ENCODE results near the gene ZKSCAN3.
"Not testable (repeated sequence)": the region's sequence is repeated elsewhere in the genome, so short reads cannot be mapped to it uniquely, and the experiment has no call there.

The ZKSCAN3 gene

DNA sequence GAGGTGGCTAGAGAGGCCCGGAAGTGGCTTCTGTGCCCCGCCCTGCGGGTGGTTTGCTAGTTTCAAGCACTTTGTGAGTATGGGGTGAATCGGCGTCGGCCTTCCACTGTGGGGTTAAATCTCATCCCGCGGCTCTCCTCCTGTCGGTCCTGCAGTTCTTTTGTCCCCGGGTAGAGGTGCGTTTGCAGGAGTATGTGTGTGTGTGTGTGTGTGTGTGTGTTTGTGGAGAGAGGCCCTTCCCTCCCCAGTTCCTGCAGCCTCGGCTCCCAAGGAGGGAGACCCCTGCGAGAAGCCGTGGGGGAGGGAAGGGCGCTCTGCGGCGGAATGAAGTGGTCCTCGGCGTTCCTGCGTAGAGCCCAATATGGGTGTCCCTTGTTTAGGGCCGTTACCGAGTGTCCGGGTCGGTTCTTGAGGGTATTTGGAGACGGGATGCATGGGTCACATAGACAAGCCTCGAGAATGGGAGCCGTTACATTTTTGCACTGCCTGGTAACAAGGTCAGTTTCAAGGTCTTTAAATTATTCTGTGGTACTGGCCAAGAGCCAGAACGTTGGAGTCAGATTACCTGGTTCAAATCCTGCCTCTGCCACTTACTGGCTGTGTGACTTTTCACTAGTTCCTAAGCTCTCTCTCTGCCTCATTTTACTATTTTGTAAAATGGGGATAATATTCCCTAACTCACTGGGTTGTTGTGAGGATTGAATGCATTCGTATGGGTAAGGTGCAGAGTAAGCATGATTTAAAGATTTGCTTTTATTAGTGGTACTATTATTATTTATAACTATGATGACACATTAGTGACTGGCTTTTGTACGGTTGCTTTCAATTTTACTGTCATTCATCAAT, at the start of gene ZKSCAN3:
ZKSCAN3 (plus strand) TSS at position 56 of the 846 bp plus-strand sequence. CDS start 9,640 bp downstream, outside the sequence.
- DNase-seq (ENCODE audit: low spot score): peak; percentile 76

DNA sequence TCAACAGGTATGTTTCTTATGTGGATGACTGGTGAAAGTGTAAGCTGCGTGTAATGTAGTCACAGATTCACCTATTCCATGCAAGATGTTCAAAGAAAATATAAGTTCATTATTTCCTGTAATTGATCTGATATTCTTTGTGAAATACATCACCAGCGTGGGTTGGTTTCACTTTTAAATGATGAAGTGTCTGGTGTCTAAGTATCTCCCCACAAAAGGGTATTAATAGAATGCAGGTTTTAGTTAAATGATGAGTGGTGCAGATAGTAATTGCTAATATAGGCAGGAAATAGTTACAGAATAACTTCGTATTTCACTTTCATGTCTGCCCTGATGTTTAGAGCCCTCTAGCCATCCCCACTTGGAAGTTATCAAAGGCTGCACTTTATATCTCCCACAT, 46.2 kb upstream of the ZKSCAN3 start:
- DNase-seq (ENCODE audit: low spot score): no peak

DNA sequence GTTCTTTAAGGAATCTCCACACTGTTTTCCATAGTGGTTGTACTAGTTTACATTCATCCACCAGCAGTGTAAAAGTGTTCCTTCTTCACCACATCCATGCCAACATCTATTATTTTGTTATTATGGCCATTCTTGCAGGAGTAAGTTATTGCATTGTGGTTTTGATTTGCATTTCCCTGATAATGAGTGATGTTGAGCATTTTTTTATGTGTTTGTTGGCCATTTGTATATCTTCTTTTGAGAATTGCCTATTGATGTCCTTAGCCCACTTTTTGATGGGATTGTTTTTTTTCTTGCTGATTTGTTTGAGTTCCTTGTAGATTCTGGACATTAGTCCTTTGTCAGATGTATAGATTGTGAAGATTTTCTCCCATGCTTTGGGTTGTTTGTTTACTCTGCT, 43.4 kb upstream of the ZKSCAN3 start:
- DNase-seq (ENCODE audit: low spot score): not testable (repeated sequence)

DNA sequence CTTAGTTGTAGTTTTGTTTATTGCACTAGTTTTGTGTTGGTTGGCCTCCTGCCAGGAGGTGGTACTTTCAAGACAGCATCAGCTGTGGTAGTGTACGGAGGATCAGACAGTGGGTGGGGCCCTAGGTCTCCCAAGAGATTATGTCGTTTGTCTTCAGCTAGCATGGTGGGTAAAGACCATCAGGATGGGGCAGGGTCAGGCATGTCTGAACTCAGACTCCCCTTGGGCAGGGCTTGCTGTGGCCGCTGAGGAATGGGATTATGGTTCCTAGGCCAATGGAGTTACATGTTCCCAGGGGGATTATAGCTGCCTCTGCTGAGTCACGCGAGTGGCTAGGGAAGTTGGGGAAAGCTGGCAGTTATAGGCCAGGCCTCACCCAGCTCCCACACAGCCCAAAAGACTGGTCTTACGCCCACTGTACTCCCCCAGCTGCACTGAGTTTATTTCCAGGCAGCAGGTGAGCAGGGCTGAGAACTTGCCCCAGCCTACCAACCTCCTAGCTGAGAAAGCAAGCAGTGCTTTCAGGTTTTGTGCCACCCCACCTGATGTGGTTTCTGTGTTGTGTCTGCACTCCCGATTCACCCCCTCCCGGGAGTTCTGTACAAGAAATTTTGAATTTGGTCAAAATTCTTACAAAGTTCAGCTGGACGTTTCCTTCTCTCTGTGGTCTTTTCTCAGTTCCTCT, 38.5 kb upstream of the ZKSCAN3 start:
- DNase-seq (ENCODE audit: low spot score): no peak

DNA sequence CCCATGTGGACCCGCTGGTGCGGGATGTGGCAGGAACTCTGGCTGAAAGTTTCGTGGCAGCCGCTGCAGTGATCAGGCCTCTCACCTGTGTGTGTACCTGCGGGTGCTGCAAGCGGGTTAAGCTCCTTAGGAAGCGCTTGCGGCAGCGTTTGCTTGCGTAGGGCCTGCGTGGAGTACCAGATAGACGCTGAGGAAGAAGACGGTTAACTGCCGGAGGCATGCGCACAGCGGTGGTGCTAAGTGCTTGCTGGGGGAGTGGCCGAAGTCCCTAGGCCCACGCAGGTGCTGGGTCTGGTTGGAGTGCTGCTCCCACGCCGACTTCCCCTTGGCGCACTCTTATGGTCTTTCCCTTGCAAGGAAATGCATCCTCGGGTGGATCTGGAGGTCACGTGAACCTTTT, 36.8 kb upstream of the ZKSCAN3 start:
- DNase-seq (ENCODE audit: low spot score): no peak

DNA sequence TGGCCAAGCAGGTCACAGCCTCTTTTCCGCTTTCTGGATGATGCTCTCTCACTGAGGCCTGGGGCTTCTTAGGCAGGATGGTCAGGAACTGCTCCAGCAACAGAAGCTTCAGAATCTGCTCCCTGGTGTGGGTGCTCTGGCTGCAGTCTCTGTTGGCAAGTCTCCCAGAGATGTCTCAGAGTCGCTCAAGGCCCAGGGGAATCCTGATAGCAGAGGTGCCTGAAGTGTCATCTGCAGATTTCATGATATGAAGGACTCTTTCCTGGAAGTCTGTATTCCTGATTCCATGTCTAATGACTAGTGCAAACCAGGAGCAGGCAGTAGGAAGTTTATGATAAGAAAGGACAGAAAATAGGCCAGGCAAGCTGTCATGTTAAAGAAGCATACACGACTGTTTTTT, 34.1 kb upstream of the ZKSCAN3 start:
- DNase-seq (ENCODE audit: low spot score): no peak

DNA sequence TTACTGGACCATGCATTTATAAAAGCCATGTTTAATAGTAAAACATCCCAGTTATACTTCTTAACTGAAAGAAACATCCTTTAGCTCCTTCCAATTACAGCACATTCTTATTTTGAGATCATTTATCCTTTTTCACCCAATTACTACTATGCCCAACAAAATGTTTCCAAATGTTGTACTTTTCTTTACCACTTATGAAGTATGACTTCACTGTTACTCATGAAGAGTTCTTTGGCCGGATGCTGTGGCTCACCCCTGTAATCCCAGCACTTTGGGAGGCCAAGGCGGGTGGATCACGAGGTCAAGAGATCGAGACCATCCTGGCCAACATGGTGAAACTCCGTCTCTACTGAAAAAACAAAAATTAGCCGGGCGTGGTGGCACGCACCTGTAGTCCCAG, 31.9 kb upstream of the ZKSCAN3 start:
- not testable (repeated sequence) for DNase-seq (ENCODE audit: low spot score)

DNA sequence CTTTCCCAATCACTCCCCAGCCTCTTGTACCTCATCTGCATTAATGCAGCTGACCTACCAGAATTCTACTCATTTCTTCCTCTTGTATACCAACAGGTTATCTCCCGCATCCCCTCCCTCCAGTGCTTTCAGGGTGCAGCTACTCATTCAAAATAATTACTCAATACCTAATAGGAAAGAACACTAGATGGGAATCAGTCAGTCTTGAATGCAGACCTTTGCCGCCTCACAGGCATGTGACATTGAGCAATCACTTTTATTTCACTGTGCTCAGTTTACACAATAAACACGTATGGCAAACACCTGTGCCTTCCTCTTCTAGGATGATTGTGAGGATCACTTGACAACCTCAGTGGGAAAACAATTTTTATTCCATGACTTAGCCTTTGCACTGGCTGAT, 27.1 kb upstream of the ZKSCAN3 start:
- DNase-seq (ENCODE audit: low spot score): no peak

DNA sequence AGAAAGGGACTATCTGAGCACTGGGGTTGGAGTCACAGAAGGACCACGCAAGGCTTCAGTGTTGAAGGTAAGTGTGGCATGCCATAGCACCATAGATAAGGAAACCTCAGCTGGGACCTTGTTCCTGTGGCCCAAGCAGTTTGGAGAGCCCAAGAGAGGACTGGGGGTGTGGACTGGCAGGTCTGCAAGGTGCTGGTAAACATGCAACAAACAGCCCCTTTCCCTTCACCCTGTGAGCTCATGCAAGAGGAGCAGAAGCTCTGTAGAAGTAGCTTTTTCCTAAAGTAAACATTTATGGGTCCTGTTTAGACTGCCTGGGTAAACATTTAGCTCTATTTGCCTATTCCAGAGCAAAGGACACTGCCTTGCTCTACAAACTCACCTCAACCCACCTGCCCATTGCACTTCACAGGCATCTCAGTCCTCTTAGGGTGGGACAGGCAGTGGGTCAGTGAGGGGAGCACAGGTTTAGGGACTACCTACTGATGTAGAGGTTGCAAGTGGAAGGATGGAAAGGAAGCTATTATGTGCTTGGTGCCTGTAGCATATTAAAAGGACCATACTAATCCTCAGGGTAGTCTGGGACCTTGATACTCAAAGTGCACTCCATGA, 25.8 kb upstream of the ZKSCAN3 start:
- DNase-seq (ENCODE audit: low spot score): no peak

DNA sequence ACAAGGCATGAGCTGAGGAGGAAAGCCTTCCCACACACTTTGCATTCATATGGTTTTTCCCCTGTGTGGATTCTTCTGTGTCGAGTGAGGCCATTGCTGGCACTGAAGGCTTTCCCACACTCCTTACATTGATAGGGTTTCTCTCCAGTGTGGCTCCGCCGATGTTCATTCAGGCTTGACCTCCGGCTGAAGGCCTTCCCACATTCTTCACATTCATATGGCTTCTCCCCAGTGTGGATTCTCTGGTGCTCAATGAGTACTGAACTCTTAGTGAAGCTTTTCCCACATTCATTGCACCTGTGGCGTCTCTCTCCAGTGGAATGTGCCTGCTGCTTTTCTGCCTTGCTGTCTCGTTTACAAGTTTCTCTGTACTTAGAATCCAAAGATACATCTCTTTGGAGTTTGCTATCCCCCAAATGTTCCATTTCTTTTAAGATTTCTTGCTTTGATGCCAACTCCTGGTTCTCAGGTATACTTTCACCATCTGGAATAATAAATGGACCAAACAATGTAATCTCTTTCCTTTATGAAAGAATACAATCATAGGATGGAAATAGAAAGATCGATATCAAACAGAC, 23.3 kb upstream of the ZKSCAN3 start:
- no peak for DNase-seq (ENCODE audit: low spot score)

DNA sequence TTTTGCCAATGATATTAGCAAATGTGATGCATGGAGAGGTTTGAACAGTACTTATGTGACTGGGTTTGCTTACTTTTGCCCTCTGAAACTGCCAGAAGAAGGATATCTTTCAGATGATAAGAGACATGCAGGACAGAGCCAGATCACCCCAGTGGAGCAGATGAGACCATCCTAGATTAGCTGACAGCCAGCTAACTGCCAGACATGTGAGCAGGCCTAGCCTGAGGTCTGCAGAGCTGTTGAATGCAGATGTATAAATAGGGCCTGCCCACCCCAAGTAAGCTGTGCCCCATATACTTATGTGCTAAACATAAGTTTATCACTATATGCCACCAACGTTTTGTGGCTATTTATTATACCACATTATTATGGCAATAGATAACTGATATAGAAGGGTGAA, 19.7 kb upstream of the ZKSCAN3 start:
- DNase-seq (ENCODE audit: low spot score): no peak

DNA sequence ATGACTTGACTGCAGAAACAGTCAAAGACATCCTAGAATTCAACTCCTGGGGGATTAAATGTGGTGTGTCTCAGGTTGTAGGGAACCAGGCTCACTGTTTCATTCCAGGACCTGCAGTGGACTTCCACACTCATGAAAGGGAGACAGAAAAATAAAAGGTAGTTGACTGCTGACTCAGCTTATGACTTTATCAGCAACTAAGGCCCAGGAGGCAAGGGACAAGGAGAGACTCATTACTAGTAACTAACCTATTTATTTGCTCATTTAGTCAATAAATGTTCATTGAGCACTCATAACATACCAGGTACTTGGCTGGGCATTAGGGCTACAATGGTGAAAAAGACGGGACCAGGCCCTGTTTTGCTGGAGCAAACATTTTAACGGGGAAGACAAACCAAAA, 16.7 kb upstream of the ZKSCAN3 start:
- no peak for DNase-seq (ENCODE audit: low spot score)

DNA sequence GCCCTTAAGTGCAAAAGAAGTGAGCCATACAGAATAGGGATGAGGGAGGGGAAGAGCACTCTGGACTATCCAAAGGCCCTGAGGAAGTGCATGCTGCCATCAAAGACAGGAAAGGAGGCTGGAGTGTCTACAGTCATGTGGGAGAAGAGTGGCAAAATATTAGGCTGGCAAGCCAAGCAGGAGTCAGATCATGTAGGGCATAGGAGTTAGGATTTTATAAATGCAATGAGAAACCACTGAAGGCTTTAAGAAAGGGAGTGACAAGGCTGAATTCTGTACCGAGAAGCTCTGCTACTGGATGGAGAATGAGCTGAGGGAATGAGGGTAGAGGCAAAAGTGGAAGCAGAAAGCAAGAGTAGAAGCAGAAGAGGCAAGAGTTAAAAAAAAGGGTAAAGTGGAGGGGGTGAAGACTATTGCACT, 16.1 kb upstream of the ZKSCAN3 start:
- no peak for DNase-seq (ENCODE audit: low spot score)

DNA sequence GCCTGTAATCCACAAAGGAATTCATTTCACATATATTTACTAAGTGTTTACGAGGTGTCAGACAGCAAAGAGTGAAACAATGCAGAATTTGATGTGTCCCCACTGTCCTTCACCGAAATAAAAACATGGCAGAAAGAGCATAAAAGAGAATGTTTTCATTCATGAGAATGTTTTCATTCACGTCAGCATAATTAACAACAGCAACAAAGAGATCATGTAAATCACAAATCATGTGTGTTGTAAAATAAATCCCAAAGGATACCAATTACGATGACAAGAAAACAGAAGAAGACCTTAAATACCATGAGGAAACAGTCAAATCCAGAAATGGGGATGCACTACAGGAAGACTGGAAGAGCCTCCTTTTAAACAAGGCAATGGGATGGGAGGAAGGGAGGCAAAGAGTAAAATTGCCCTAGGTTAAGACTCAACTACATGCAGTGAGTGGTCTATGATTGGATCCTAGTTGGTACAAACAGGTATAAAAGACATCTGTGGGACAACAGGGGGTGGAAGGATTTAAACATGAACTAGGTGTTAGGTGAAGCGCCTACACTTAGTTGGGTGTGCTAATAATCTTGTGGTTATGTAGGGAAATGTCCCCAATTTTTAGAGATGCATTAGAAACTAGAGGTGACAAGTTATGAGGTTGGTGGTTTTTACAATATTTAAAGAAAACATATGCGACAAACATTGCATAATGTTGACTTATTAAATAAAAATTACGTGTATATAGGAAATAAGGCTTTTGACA, 15.3 kb upstream of the ZKSCAN3 start:
- no peak for DNase-seq (ENCODE audit: low spot score)

DNA sequence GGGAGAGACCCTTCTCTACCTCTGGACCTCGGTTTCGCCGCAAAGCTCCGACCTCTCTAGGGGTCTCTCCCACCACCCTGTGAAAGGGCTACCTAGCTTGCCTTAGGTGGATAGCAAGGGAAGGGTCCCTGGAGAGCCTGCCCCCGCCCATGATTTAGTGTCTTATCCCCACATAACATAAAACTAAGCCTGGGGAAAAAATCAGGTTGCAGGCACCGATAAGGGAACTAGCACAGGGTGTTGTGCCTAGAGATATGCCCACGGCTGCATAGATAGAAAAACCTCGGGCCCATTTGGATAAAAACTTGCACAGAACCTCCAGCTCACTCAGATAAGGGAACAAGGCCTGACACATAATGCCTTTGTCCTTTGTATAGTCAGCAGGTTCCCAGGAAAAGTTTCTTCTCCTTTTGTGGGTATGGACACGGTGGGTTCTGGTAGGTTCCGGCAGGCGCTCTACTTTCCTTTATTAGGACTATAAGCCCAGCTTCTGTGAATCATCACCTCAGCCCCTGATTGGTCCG, 14.6 kb upstream of the ZKSCAN3 start:
- no peak for DNase-seq (ENCODE audit: low spot score)

DNA sequence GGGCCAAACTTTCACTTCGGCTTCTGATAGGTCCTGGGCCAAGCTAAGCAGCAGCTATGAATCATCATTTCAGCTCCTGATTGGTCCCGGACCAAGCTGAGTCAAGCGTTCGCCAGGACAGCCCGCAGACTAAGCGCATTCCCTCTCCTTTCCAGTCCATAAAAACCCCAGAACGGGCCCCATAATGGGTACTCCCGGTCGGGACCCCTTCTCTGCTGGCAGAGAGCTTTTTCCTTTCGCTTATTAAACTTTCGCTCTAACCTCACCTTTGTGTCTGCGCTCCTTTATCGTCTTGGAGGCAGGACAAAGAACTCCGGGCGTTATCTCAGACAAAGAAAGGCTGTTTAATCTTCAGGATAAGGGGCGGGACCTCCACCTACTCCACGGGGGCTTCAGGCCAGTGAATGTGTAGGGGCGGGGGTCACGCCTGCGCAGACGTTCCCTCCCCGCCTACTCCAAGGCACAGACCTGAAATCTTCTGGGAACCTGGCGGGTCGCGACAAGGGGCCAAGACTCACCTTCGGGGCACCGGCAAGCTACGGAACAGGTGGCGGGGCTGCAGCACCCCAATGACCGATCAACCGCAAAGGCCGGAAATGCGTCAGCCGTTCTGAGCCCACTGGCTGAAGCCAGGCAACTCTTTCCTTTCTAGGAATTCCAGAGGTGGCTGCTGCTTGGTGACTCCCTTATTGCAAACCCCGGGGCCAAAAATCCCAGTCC, 14.0 kb upstream of the ZKSCAN3 start, which contains the start of gene ZSCAN31:
ZSCAN31 (minus strand) TSS at position 585 of the 720 bp plus-strand sequence. CDS start 6,465 bp downstream, outside the sequence.
- peak; percentile 90 for DNase-seq (ENCODE audit: low spot score)

DNA sequence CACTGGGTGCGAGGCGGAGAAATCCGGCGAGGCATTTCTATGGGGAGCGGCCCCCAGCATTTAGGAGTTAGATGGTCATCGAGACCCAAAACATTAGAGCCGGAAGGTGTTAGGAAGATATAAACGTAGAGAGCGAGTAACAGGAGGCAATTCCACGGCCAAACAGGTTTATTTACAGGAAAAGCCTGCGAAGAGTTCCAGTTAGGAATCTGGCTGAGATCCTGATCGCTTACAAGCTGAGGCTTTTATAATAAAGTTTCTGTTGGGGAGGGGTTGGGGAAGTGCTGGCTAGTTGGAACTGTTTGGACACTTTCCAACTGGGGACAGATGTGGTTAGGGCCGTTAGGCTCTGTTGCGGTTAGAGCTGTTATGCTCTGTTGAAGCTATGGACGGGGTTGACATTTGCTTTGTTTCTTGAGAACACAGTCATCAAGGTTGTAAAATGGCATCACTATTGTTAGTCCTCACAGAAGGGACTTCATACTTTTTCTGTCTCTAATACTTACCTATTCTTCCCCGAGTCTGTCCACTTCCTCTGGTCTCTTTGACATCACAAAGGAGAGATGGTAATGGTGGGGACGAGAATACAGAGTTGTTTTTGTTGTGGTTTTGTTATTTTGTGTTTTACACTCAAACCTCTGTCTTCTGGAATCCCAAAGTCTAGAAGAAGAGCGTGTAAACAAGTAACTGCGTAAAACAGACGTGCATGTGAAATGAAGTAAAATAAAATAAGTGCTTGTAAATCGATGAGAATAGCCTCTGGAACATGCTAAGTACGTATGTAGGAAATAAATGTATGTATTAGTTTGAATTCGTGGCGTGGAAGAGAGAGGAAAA, 13.2 kb upstream of the ZKSCAN3 start:
- no peak for DNase-seq (ENCODE audit: low spot score)

DNA sequence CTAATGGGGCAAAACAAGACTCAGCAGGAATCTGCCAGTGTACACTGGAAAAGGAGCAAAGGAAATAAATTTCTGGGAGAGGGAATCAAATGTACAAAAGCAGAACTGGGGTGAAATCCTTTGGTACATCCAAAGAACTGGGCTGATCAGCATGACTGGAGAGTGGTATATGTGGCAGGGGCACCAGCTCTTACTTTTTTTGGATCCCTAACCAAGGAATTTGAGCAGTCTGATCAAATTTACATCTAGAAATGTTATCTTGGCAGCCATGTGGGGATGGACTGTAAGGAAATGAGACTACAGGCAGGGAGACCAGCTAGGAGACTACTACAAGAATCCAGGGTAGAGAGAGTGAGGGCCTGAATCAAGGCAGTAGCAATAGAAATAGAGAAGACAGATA, 12.6 kb upstream of the ZKSCAN3 start:
- DNase-seq (ENCODE audit: low spot score): no peak

DNA sequence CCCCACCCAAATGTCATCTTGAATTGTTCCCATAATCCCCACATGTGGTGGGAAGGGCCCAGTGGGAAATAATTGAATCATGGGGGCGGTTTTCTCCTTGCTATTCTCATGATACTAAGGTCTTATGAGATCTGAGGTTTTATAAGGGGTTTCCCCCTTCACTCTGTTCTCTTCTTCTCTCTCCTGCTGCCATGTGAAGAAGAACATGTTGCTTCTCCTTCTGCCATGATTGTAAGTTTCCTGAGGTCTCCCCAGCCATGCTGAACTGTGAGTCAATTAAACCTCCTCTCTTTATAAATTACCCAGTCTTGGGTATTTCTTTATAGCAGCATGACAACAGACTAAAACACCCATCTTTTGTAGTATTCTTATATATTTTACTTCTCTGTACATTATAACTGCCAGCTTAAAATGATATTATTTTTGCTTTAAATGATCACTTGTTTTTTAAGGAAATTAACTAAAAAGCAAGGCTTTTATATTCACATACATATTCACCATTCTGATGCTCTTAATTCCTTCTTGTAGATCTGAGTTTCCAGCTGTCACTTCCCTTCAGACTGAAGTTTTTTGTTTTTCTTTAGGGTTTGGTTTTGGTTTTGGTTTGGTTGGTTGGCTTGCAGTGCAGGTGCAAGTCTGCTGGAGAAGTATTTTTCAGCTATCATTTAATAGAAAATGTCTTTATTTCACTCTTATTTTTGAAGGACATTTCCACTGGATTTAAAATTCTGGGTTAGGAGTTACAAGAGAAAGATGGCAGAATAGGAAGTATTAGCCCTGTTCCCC, 9.2 kb upstream of the ZKSCAN3 start:
- DNase-seq (ENCODE audit: low spot score): no peak

All from AG08396 (cell line).